Effector memory CD8-positive, alpha-beta T cell (primary cell): Measurements from ENCODE around the gene PSME4.

Experiments
- ATAC-seq: fragments of 150-1000 bp; cut with Tn5 transposase; replicated peaks from 2 replicates; pipeline ENCODE4 v1.10.0; 2021; ENCODE audit warnings: mild to moderate bottlenecking, moderate library complexity
- DNase-seq, 3 experiments: peaks; one replicate each; pipeline ENCODE4 v3.0.0; 2021
- H3K27ac Mint-ChIP-seq, 2 donors: one replicate each; pipeline ENCODE4 v1.8.0; 2022; ENCODE audit warnings: mild to moderate bottlenecking in 2 of 2, mixed read lengths in 2 of 2, moderate library complexity in 2 of 2
- H3K27me3 Mint-ChIP-seq, 2 donors: one replicate each; pipeline ENCODE4 v1.8.0; 2022; ENCODE audit warnings: mixed read lengths in 2 of 2
- H3K36me3 Mint-ChIP-seq: one replicate; pipeline ENCODE4 v1.8.0; 2022; ENCODE audit warnings: mild to moderate bottlenecking, moderate library complexity, mixed read lengths; ENCODE audit not compliant: insufficient read depth
- H3K4me1 Mint-ChIP-seq, 2 donors: one replicate each; pipeline ENCODE4 v1.8.0; 2022; ENCODE audit warnings: low read depth in 2 of 2, mixed read lengths in 2 of 2
- H3K4me3 Mint-ChIP-seq, 2 donors: one replicate each; pipeline ENCODE4 v1.8.0; 2022; ENCODE audit warnings: mild to moderate bottlenecking in 2 of 2, mixed read lengths in 2 of 2, moderate library complexity in 2 of 2
- H3K9me3 Mint-ChIP-seq, 2 donors: one replicate each; pipeline ENCODE4 v1.8.0; 2022; ENCODE audit warnings: mixed read lengths in 2 of 2

PSME4 gene

GRCh38 chr2:53901192-53901591 is 69.6 kb downstream of the PSME4 start:
- peaks cover 0 to 8% of the 10 kb centered on the region in 2 donors for H3K4me1 Mint-ChIP-seq
- no peak for DNase-seq
- no peaks in the 10 kb centered on the region for H3K9me3 Mint-ChIP-seq
- no peaks in the 10 kb centered on the region for H3K27me3 Mint-ChIP-seq
- no peak overlapping the region for H3K27ac Mint-ChIP-seq
- H3K36me3 Mint-ChIP-seq = peaks cover 76% of the 10 kb centered on the region
- ATAC-seq = no peak
- H3K4me3 Mint-ChIP-seq = no peak overlapping the region

GRCh38 chr2:53896864-53897263 is 73.9 kb downstream of the PSME4 start:
- ATAC-seq (no peak), DNase-seq (no peak)
- Mint-ChIP-seq H3K4me3 (no peak overlapping the region), H3K9me3 (no peaks in the 10 kb centered on the region), H3K27ac (peak overlapping the region in 1 of 2 donors; percentile 71), H3K27me3 (no peaks in the 10 kb centered on the region), H3K4me1 (no peaks in the 10 kb centered on the region), H3K36me3 (peaks cover 80% of the 10 kb centered on the region)

- no peak for DNase-seq
- peaks cover 0 to 4% of the 10 kb centered on the region in 2 donors for H3K4me1 Mint-ChIP-seq
- ATAC-seq = no peak
- H3K27me3 Mint-ChIP-seq = no peaks in the 10 kb centered on the region
- no peaks in the 10 kb centered on the region for H3K9me3 Mint-ChIP-seq
- peaks cover 79% of the 10 kb centered on the region for H3K36me3 Mint-ChIP-seq
- H3K4me3 Mint-ChIP-seq = no peak overlapping the region
- H3K27ac Mint-ChIP-seq = peak overlapping the region in 1 of 2 donors; percentile 58
Measured at GRCh38 chr2:53886406-53887280, 84.2 kb downstream of the PSME4 start.

- H3K4me3 Mint-ChIP-seq = no peak overlapping the region
- H3K9me3 Mint-ChIP-seq = no peaks in the 10 kb centered on the region
- no peaks in the 10 kb centered on the region for H3K27me3 Mint-ChIP-seq
- H3K36me3 Mint-ChIP-seq = peaks cover 71% of the 10 kb centered on the region
- no peak overlapping the region for H3K27ac Mint-ChIP-seq
- DNase-seq = no peak
- peaks cover 0 to 4% of the 10 kb centered on the region in 2 donors for H3K4me1 Mint-ChIP-seq
- no peak for ATAC-seq
Measured at GRCh38 chr2:53884883-53885282, 85.9 kb downstream of the PSME4 start.

- peaks cover 61% of the 10 kb centered on the region for H3K36me3 Mint-ChIP-seq
- peaks cover 0 to 4% of the 10 kb centered on the region in 2 donors for H3K4me1 Mint-ChIP-seq
Measured at GRCh38 chr2:53881986-53882385, 88.8 kb downstream of the PSME4 start.

GRCh38 chr2:53881360-53881759 is 89.4 kb downstream of the PSME4 start:
- no peaks in the 10 kb centered on the region for H3K4me1 Mint-ChIP-seq

More at GRCh38 chr2:53881986-53882385, 88.8 kb downstream of the PSME4 start:
- ATAC-seq (no peak), DNase-seq (no peak)
- Mint-ChIP-seq H3K27ac (peak overlapping the region in 1 of 2 donors; percentile 26), H3K27me3 (no peaks in the 10 kb centered on the region), H3K9me3 (no peaks in the 10 kb centered on the region), H3K4me3 (no peak overlapping the region)

GRCh38 chr2:53880756-53881155 is 90.0 kb downstream of the PSME4 start:
- H3K36me3 Mint-ChIP-seq = peaks cover 55% of the 10 kb centered on the region
- no peaks in the 10 kb centered on the region for H3K27me3 Mint-ChIP-seq
- ATAC-seq (no peak), DNase-seq (no peak)
- no peaks in the 10 kb centered on the region for H3K4me1 Mint-ChIP-seq
- no peak overlapping the region for H3K4me3 Mint-ChIP-seq
- no peaks in the 10 kb centered on the region for H3K9me3 Mint-ChIP-seq
- peak overlapping the region in 1 of 2 donors; percentile 69 for H3K27ac Mint-ChIP-seq

More at GRCh38 chr2:53881360-53881759, 89.4 kb downstream of the PSME4 start:
- H3K27me3 Mint-ChIP-seq = no peaks in the 10 kb centered on the region
- H3K27ac Mint-ChIP-seq = peak overlapping the region in 1 of 2 donors; percentile 26
- ATAC-seq = no peak
- H3K9me3 Mint-ChIP-seq = no peaks in the 10 kb centered on the region
- peaks cover 55% of the 10 kb centered on the region for H3K36me3 Mint-ChIP-seq
- H3K4me3 Mint-ChIP-seq = no peak overlapping the region
- no peak for DNase-seq

GRCh38 chr2:53877556-53877955 is 93.2 kb downstream of the PSME4 start:
- no peaks in the 10 kb centered on the region for H3K4me1 Mint-ChIP-seq
- no peaks in the 10 kb centered on the region for H3K9me3 Mint-ChIP-seq
- no peak overlapping the region for H3K27ac Mint-ChIP-seq
- ATAC-seq = no peak
- H3K36me3 Mint-ChIP-seq = peaks cover 61% of the 10 kb centered on the region
- no peaks in the 10 kb centered on the region for H3K27me3 Mint-ChIP-seq
- DNase-seq = no peak
- no peak overlapping the region for H3K4me3 Mint-ChIP-seq

GRCh38 chr2:53877112-53877511 is 93.7 kb downstream of the PSME4 start:
- DNase-seq = no peak
- Mint-ChIP-seq H3K27me3 (no peaks in the 10 kb centered on the region), H3K27ac (no peak overlapping the region), H3K36me3 (peaks cover 65% of the 10 kb centered on the region), H3K4me3 (no peak overlapping the region), H3K4me1 (no peaks in the 10 kb centered on the region), H3K9me3 (no peaks in the 10 kb centered on the region)
- no peak for ATAC-seq

GRCh38 chr2:53874401-53874950 is 96.3 kb downstream of the PSME4 start:
- Mint-ChIP-seq H3K36me3 (peaks cover 63% of the 10 kb centered on the region), H3K4me3 (no peak overlapping the region), H3K4me1 (no peaks in the 10 kb centered on the region), H3K27me3 (no peaks in the 10 kb centered on the region), H3K27ac (peak overlapping the region in 1 of 2 donors; percentile 41), H3K9me3 (no peaks in the 10 kb centered on the region)
- DNase-seq (no peak), ATAC-seq (no peak)

GRCh38 chr2:53867773-53868172 is 103.0 kb downstream of the PSME4 start:
- Mint-ChIP-seq H3K27ac (no peak overlapping the region), H3K4me1 (peaks cover 0 to 2% of the 10 kb centered on the region in 2 donors), H3K36me3 (peaks cover 63% of the 10 kb centered on the region), H3K4me3 (no peak overlapping the region), H3K9me3 (no peaks in the 10 kb centered on the region), H3K27me3 (no peaks in the 10 kb centered on the region)
- DNase-seq (no peak), ATAC-seq (no peak)

GRCh38 chr2:53867169-53867568 is 103.6 kb downstream of the PSME4 start:
- ATAC-seq = no peak
- no peak for DNase-seq
- H3K4me1 Mint-ChIP-seq = peaks cover 0 to 2% of the 10 kb centered on the region in 2 donors

GRCh38 chr2:53865962-53866361 is 104.8 kb downstream of the PSME4 start:
- Mint-ChIP-seq H3K4me1 (peaks cover 0 to 4% of the 10 kb centered on the region in 2 donors), H3K27me3 (no peaks in the 10 kb centered on the region), H3K4me3 (no peak overlapping the region), H3K27ac (no peak overlapping the region), H3K36me3 (peaks cover 49% of the 10 kb centered on the region), H3K9me3 (no peaks in the 10 kb centered on the region)
- DNase-seq = no peak
- no peak for ATAC-seq

More at GRCh38 chr2:53867169-53867568, 103.6 kb downstream of the PSME4 start:
- Mint-ChIP-seq H3K27me3 (no peaks in the 10 kb centered on the region), H3K36me3 (peaks cover 57% of the 10 kb centered on the region), H3K9me3 (no peaks in the 10 kb centered on the region), H3K4me3 (no peak overlapping the region), H3K27ac (no peak overlapping the region)

- Mint-ChIP-seq H3K36me3 (peaks cover 47% of the 10 kb centered on the region), H3K27ac (no peak overlapping the region), H3K27me3 (no peaks in the 10 kb centered on the region), H3K9me3 (no peaks in the 10 kb centered on the region), H3K4me3 (no peak overlapping the region), H3K4me1 (peaks cover 0 to 4% of the 10 kb centered on the region in 2 donors)
- no peak for ATAC-seq
- no peak for DNase-seq
Measured at GRCh38 chr2:53865264-53865663, 105.5 kb downstream of the PSME4 start.
